CD4-positive, alpha-beta T cell (primary cell): ENCODE data around the gene OR2H2. TPM values are rescaled to one million over a fixed set of nuclear protein-coding genes. Genes with fewer than 3 reads are reported as not detected.

Experiments
- ATAC-seq: fragments of 200-7000 bp; cut with Tn5 transposase; one replicate; pipeline ENCODE4 v1.10.0; 2022; ENCODE audit warnings: mild to moderate bottlenecking; ENCODE audit not compliant: poor library complexity
- CTCF ChIA-PET: fragments of 350-600 bp; sonication (Branson Sonifier 250); formaldehyde crosslinking; loops from one replicate; lab custom pipeline; 2021; ENCODE audit warnings: antibody characterized with exemption, inconsistent platforms; lab: Charles Lee
- POLR2A ChIA-PET: fragments of 350-600 bp; sonication (Branson Sonifier 250); formaldehyde crosslinking; loops from one replicate; lab custom pipeline; 2021; ENCODE audit warnings: antibody characterized with exemption, inconsistent platforms; lab: Charles Lee
- DNase-seq, 14 experiments: peaks; one replicate each; pipeline ENCODE4 v3.0.0-alpha.2; 2013 to 2020; ENCODE audit warnings: mixed read lengths in 2 of 14
- H3K27ac ChIP-seq, 2 donors: one replicate each; pipeline versions ENCODE4 v1.5.1 to v1.7.0; 2013; ENCODE audit warnings: low read length in 2 of 2, low read depth in 1 of 2, mild to moderate bottlenecking in 1 of 2
- H3K27me3 ChIP-seq, 2 experiments: 1 replicate in 1 of 2; 2 replicates in 1 of 2; pipeline versions ENCODE4 v1.6.1 to v1.7.0; 2013; ENCODE audit warnings: low read length in 2 of 2, control low read depth in 1 of 2, mild to moderate bottlenecking in 1 of 2, moderate library complexity in 1 of 2; ENCODE audit not compliant: insufficient read depth in 2 of 2, control insufficient read depth in 1 of 2
- H3K36me3 ChIP-seq: one replicate; pipeline ENCODE4 v1.6.1; 2013; ENCODE audit warnings: low read length, control low read depth; ENCODE audit not compliant: insufficient read depth
- H3K4me1 ChIP-seq: one replicate; pipeline ENCODE4 v1.6.1; 2013; ENCODE audit warnings: low read length, control low read depth; ENCODE audit not compliant: insufficient read depth
- H3K4me3 ChIP-seq: one replicate; pipeline ENCODE4 v1.5.1; 2013; ENCODE audit warnings: mild to moderate bottlenecking, low read length, moderate library complexity
- H3K9me3 ChIP-seq, 2 experiments: 1 replicate in 1 of 2; 2 replicates in 1 of 2; pipeline versions ENCODE4 v1.6.1 to v1.7.0; 2013; ENCODE audit warnings: low read length in 2 of 2, mild to moderate bottlenecking in 2 of 2, control low read depth in 1 of 2, moderate library complexity in 1 of 2; ENCODE audit not compliant: control insufficient read depth in 1 of 2, insufficient read depth in 1 of 2
- H3K27ac Mint-ChIP-seq: one replicate; pipeline ENCODE4 v1.8.0; 2020; ENCODE audit warnings: mixed read lengths
- H3K27me3 Mint-ChIP-seq: one replicate; pipeline ENCODE4 v1.8.0; 2021; ENCODE audit warnings: mixed read lengths
- H3K36me3 Mint-ChIP-seq: one replicate; pipeline ENCODE4 v1.8.0; 2021; ENCODE audit warnings: low read depth, mixed read lengths
- H3K4me1 Mint-ChIP-seq: one replicate; pipeline ENCODE4 v1.8.0; 2021; ENCODE audit warnings: low read depth, mixed read lengths
- H3K4me3 Mint-ChIP-seq: one replicate; pipeline ENCODE4 v1.8.0; 2020; ENCODE audit warnings: mild to moderate bottlenecking, mixed read lengths
- H3K9me3 Mint-ChIP-seq: one replicate; pipeline ENCODE4 v1.8.0; 2020; ENCODE audit warnings: mixed read lengths
- CTCF ChIP-seq: fragments of 200-600 bp; IDR thresholded peaks from one replicate; pipeline ENCODE4 v1.8.0; 2022; ENCODE audit warnings: antibody characterized with exemption, mild to moderate bottlenecking
- intact Hi-C, 2 experiments: fragments of 100-400 bp; cut with DNase I in 1 of 2; cut with micrococcal nuclease in 1 of 2; formaldehyde crosslinking; loops; one replicate each; pipeline versions ENCODE4 v1.15.1 to v1.9.0; 2023 to 2025; cut with DNase I, micrococcal nuclease
- total RNA-seq, 174 experiments: library from RNA in 2 of 174; stranded (reverse) in 2 of 174; gene quantifications; one replicate each; pipeline ENCODE4 v1.2.3 and lab custom pipeline; 2021 to 2026

OR2H2 gene
- total RNA-seq, 2 experiments from 2014 or later = not detected

GRCh38 chr6:29552512-29553051 lies 32.3 kb upstream of the OR2H2 start:
- CTCF ChIA-PET = no interaction called here

GRCh38 chr6:29553268-29554057 lies 31.5 kb upstream of the OR2H2 start:
- POLR2A ChIA-PET = interaction anchor here (1.2 kb wide), 1 partner anchor 96 kb away, joined by 3 read pairs; no protein-coding TSS in a partner anchor
- peak; percentile 50 for ATAC-seq
- no peaks in the 10 kb centered on the region for H3K36me3 ChIP-seq

More at GRCh38 chr6:29552512-29553051, 32.3 kb upstream of the OR2H2 start:
- H3K4me3 Mint-ChIP-seq = peak overlapping the region; percentile 85
- peaks cover 84% of the 10 kb centered on the region for H3K27me3 Mint-ChIP-seq
- POLR2A ChIA-PET = interaction anchor here (1.2 kb wide), 1 partner anchor 97 kb away, joined by 3 read pairs; no protein-coding TSS in a partner anchor
- H3K36me3 ChIP-seq = no peaks in the 10 kb centered on the region
- no peaks in the 10 kb centered on the region for H3K9me3 Mint-ChIP-seq
- peak; percentile 91 for ATAC-seq
- H3K4me3 ChIP-seq = peak overlapping the region; percentile 41
- H3K4me1 ChIP-seq = peaks cover 16% of the 10 kb centered on the region
- no peak for TF ChIP-seq CTCF
- peak in 4 of 14 experiments; percentile 5 to 80 (median 77) for DNase-seq
- H3K27ac Mint-ChIP-seq = no peak overlapping the region
- H3K36me3 Mint-ChIP-seq = no peaks in the 10 kb centered on the region
- peaks cover 16% of the 10 kb centered on the region for H3K4me1 Mint-ChIP-seq
- H3K27me3 ChIP-seq = peaks cover 32 to 47% of the 10 kb centered on the region in 2 experiments
- no peak overlapping the region for H3K27ac ChIP-seq
- intact Hi-C loops = no loop called here
- peaks cover 0 to 12% of the 10 kb centered on the region in 2 experiments for H3K9me3 ChIP-seq

GRCh38 chr6:29554764-29555163 lies 30.2 kb upstream of the OR2H2 start:
- CTCF ChIA-PET = no interaction called here
- no peak overlapping the region for H3K4me3 Mint-ChIP-seq

More at GRCh38 chr6:29553268-29554057, 31.5 kb upstream of the OR2H2 start:
- peak in 8 of 14 experiments; percentile 10 to 43 (median 24) for DNase-seq
- H3K27me3 Mint-ChIP-seq = peaks cover 84% of the 10 kb centered on the region
- no peak overlapping the region for H3K27ac Mint-ChIP-seq
- CTCF ChIA-PET = no interaction called here
- Histone ChIP-seq H3K4me1 (peaks cover 16% of the 10 kb centered on the region), H3K27me3 (peaks cover 32 to 47% of the 10 kb centered on the region in 2 experiments), H3K4me3 (peak overlapping the region; percentile 41), H3K9me3 (peaks cover 0 to 12% of the 10 kb centered on the region in 2 experiments), H3K27ac (no peak overlapping the region)
- H3K36me3 Mint-ChIP-seq = no peaks in the 10 kb centered on the region
- no peak for TF ChIP-seq CTCF
- H3K9me3 Mint-ChIP-seq = no peaks in the 10 kb centered on the region
- peaks cover 16% of the 10 kb centered on the region for H3K4me1 Mint-ChIP-seq
- H3K4me3 Mint-ChIP-seq = peak overlapping the region; percentile 85
- intact Hi-C loops = no loop called here

More at GRCh38 chr6:29554764-29555163, 30.2 kb upstream of the OR2H2 start:
- Mint-ChIP-seq H3K9me3 (no peaks in the 10 kb centered on the region), H3K27me3 (peaks cover 85% of the 10 kb centered on the region), H3K36me3 (no peaks in the 10 kb centered on the region), H3K4me1 (peaks cover 16% of the 10 kb centered on the region), H3K27ac (no peak overlapping the region)
- Histone ChIP-seq H3K27me3 (peaks cover 32 to 47% of the 10 kb centered on the region in 2 experiments), H3K36me3 (no peaks in the 10 kb centered on the region), H3K4me1 (peaks cover 16% of the 10 kb centered on the region), H3K4me3 (no peak overlapping the region), H3K9me3 (peaks cover 0 to 12% of the 10 kb centered on the region in 2 experiments), H3K27ac (no peak overlapping the region)
- intact Hi-C loops = no loop called here
- DNase-seq (no peak), ATAC-seq (no peak)
- no peak for TF ChIP-seq CTCF
- POLR2A ChIA-PET = no interaction called here
